HepG2 (cell line): ENCODE data around the gene CFAP61. TPM values are rescaled to one million over a fixed set of nuclear protein-coding genes. Genes with fewer than 3 reads are reported as not detected.

Experiments
- BRD4 ChIP-seq: sonication (generic); formaldehyde crosslinking; IDR thresholded peaks from 2 replicates; pipeline ENCODE4 v1.4.0; 2020; ENCODE audit warnings: missing genetic modification reagents
- ELF3 ChIP-seq: IDR thresholded peaks from 2 replicates; pipeline ENCODE4 v1.6.1; 2016; ENCODE audit warnings: missing genetic modification reagents, missing compliant biosample characterization
- GATAD2A ChIP-seq: IDR thresholded peaks from 2 replicates; pipeline ENCODE4 v1.6.1; 2016
- HDAC1 ChIP-seq: sonication (generic); formaldehyde crosslinking; IDR thresholded peaks from 2 replicates; pipeline ENCODE4 v1.5.1; 2020; ENCODE audit warnings: mild to moderate bottlenecking, missing genetic modification reagents
- HNF1A ChIP-seq, 2 experiments: sonication (generic) in 1 of 2; formaldehyde crosslinking in 1 of 2; IDR thresholded peaks; 2 replicates each; pipeline versions ENCODE4 v1.4.0 to v1.6.1; 2016 to 2020; ENCODE audit warnings: borderline replicate concordance in 1 of 2, low read depth in 1 of 2, mild to moderate bottlenecking in 1 of 2, missing genetic modification reagents in 1 of 2
- NCOA5 ChIP-seq: sonication (generic); formaldehyde crosslinking; IDR thresholded peaks from 2 replicates; pipeline ENCODE4 v1.4.0; 2020; ENCODE audit warnings: missing genetic modification reagents
- NFYC ChIP-seq: IDR thresholded peaks from 2 replicates; pipeline ENCODE4 v1.6.1; 2016; ENCODE audit warnings: missing genetic modification reagents, missing compliant biosample characterization
- TCF7L2 ChIP-seq: IDR thresholded peaks from 2 replicates; pipeline ENCODE4 v1.6.1; 2011; ENCODE audit warnings: mild to moderate bottlenecking, low read depth, low read length, moderate library complexity
- ZBTB46 ChIP-seq: sonication (generic); formaldehyde crosslinking; IDR thresholded peaks from 2 replicates; pipeline ENCODE4 v1.4.0; 2020; ENCODE audit warnings: mild to moderate bottlenecking, missing genetic modification reagents, borderline replicate concordance
- ZNF282 ChIP-seq: fragments of 450-650 bp; IDR thresholded peaks from 2 replicates; pipeline ENCODE4 v1.6.1; 2018; ENCODE audit not compliant: partially characterized antibody
- ZNF34 ChIP-seq: sonication (generic); formaldehyde crosslinking; IDR thresholded peaks from 2 replicates; pipeline ENCODE4 v1.4.0; 2020; ENCODE audit warnings: mild to moderate bottlenecking, missing genetic modification reagents, borderline replicate concordance
- ZNF598 ChIP-seq: sonication (generic); formaldehyde crosslinking; IDR thresholded peaks from 2 replicates; pipeline ENCODE4 v1.5.1; 2020; ENCODE audit warnings: mild to moderate bottlenecking, missing genetic modification reagents, borderline replicate concordance
- ZNF816 ChIP-seq: sonication (generic); formaldehyde crosslinking; IDR thresholded peaks from 2 replicates; pipeline ENCODE4 v1.8.0; 2022; ENCODE audit warnings: missing genetic modification reagents, mild to moderate bottlenecking, borderline replicate concordance
- polyA plus RNA-seq, 8 experiments: library from polyadenylated mRNA; depleted of rRNA in 3 of 8; stranded (reverse) in 7 of 8; unstranded in 1 of 8; fragments of >200 nt; fragmentation: Illumina TruSeq in 4 of 8; extraction: Trizol in 4 of 8; gene quantifications; 2 replicates each; pipeline versions ENCODE4 v1.2.1 to v1.2.3, GENCODE V29; 2011 to 2016; ENCODE audit warnings: low read depth in 4 of 8, missing spikeins in 1 of 8, mixed read lengths in 1 of 8; ENCODE audit not compliant: insufficient read depth in 1 of 8
- total RNA-seq, 5 experiments: library from RNA; depleted of rRNA; stranded (reverse); fragments of >200 nt; fragmentation: Illumina TruSeq; extraction: Trizol; gene quantifications; 2 replicates each; pipeline ENCODE4 v1.2.3, GENCODE V29; 2016; ENCODE audit warnings: low read depth in 1 of 5
- TF ChIP-seq, protein P1 (sequence below): sonication (generic); formaldehyde crosslinking; IDR thresholded peaks from 2 replicates; pipeline ENCODE4 v1.5.1; 2020; ENCODE audit warnings: missing genetic modification reagents, mild to moderate bottlenecking, borderline replicate concordance

The CFAP61 gene
- total and polyA plus RNA-seq, 2 of the 13 experiments (the other 11 are each of a cell fraction or from before 2014, with no cell fraction given) = 0.27 TPM; not detected in 1

- no peak for TF ChIP-seq TCF7L2
- TF ChIP-seq NFYC (CRISPR knock-in tag) = peak; percentile 12
- no peak for TF ChIP-seq NCOA5
- peak; percentile 96; the same call in 1 of the 2 replicates for TF ChIP-seq ZNF598 (CRISPR knock-in tag)
- no peak for TF ChIP-seq HNF1A (IDR thresholded peaks at IDR 0.05; ENCODE audit: low read depth)
- TF ChIP-seq HNF1A (CRISPR knock-in tag; IDR thresholded peaks at IDR 0.05; ENCODE audit: borderline replicate concordance) = peak; percentile 55; the same call in 1 of the 2 replicates
- TF ChIP-seq BRD4 (CRISPR knock-in tag) = peak; percentile 98
- peak; percentile 33; the same call in 1 of the 2 replicates for TF ChIP-seq ZBTB46
- TF ChIP-seq ELF3 = peak; percentile 94
- peak; percentile 100 for TF ChIP-seq HDAC1 (CRISPR knock-in tag)
- TF ChIP-seq ZNF34 (CRISPR knock-in tag) = peak; percentile 81; the same call in 1 of the 2 replicates
- TF ChIP-seq, protein P1, sequence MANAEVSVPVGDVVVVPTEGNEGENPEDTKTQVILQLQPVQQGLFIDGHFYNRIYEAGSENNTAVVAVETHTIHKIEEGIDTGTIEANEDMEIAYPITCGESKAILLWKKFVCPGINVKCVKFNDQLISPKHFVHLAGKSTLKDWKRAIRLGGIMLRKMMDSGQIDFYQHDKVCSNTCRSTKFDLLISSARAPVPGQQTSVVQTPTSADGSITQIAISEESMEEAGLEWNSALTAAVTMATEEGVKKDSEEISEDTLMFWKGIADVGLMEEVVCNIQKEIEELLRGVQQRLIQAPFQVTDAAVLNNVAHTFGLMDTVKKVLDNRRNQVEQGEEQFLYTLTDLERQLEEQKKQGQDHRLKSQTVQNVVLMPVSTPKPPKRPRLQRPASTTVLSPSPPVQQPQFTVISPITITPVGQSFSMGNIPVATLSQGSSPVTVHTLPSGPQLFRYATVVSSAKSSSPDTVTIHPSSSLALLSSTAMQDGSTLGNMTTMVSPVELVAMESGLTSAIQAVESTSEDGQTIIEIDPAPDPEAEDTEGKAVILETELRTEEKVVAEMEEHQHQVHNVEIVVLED (CRISPR knock-in tag) = peak; percentile 98
- TF ChIP-seq ZNF282 = no peak
- TF ChIP-seq GATAD2A (CRISPR knock-in tag) = peak; percentile 63
- peak; percentile 84; the same call in 1 of the 2 replicates for TF ChIP-seq ZNF816
Measured at GRCh38 chr20:20052074-20052970, at the start of gene CFAP61, which contains the start of gene CRNKL1 (continued).
